ENCODE measurements around the gene GIMAP4.
A peak's percentile ranks its signal among the peaks of the same experiment; 100 is the strongest.
"Not testable (repeated sequence)": the region's sequence is repeated elsewhere in the genome, so short reads cannot be mapped to it uniquely, and the experiment has no call there.

GIMAP4 gene

DNA sequence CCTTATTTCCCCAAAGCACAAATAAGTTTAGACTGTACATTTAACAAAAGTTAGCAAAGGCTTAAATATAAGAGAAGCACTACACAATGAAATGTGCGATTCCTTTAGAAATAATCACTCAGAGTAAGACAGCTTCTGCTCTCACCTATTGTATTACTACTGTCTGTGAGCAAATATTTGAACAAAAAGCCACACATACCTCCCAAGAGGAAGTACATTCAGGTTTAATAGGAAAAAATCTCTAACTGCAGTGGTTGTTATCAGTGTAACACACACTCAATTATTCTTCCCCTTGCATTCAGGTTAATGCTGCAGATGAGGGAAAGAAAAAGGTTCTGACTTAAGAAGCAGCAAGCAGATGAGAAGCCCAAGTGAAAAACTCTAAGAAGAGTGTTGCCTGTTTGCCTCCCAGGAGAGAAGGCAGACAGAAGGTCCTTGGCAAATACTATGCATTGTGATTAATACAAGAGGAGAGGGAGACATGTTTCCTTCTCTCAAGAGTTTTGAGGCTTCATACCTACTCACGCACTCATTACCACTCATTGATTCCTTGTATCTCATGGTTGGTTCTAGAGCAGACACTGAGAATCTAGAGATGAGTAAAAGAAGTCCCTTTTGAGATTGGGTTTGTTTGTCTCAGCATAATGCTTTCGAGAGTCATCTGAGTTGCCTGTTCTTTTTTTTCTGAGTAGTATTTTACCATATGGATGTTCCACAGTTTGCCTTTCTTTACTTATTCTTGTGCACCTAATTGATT, 13.6 kb downstream of the GIMAP4 start:
- DNase-seq (ENCODE audit: low spot score) = no peak

GRCh38 chr7:150585199-150585598, 18.0 kb downstream of the GIMAP4 start:
- DNase-seq (ENCODE audit: low spot score) = no peak

DNA sequence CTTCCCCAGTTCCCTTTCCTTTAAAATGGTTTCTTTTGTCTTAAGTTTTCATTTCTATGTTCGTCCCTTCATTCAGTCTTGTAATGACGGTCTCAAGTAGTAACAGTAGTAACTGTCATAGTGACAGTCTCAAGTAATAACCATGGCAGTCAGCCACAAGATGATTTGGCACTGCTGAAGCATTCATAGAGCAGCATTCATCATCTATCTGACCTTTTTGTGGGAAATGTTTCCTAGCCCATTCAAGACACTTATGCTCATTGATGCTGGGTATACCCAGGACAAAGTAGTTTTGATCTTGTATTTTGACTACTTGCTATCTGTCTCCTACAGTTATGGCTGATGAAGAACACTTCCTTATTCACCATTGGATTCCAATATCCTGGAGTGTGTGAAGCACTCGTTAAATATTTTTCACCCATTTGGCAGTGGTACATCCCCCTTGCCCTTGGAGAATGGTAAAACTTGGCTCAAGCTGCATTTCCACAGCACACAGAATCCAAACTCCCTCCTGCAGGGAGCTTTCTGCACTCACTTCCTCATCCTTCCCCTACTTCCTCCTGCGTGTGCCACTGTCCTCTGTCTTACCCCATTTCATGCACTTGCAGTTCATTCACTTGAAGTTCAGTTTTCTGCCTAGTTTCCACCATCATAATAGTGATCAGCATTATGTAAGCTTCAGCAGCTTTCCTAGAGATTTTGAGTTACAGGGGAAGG, 19.0 kb downstream of the GIMAP4 start:
- DNase-seq (ENCODE audit: low spot score) = no peak

GRCh38 chr7:150586785-150587152, 19.6 kb downstream of the GIMAP4 start:
- peak; percentile 17 for DNase-seq (ENCODE audit: low spot score)

DNA sequence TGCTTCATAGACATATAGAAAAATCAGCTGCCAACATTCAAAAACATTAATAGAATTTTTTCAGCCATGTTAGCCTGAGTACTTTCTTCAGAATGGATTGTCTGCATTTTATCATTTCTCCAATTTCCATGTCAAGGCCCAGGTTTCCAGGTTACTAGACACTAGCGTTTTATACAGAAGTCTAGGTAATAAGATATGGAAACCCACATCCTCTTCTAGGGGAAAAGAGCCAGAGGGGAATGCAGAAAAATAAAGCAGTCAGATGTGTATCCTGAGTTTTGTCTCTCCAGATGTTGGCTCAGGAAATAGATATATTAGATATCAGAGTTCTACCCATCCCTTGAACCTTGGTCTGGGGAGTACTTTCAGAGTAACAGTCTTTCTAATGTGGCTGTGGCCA, 20.4 kb downstream of the GIMAP4 start:
- DNase-seq (ENCODE audit: low spot score) = no peak

DNA sequence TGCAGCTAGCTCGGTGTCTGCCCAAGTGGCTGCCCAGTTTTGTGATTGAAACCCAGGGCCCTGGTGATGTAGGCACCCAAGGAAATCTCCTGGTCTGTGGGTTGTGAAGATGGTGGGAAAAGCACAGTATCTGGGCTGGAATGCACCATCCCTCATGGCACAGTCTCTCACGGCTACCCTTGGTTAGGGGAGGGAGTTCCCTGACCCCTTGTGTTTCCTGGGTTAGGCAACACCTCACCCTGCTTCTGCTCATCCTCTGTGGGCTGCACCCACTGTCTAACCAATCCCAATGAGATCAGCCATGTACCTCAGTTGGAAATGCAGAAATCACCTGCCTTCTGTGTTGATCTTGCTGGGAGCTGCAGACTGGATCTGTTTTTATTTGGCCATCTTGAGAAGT, 27.6 kb downstream of the GIMAP4 start:
- no peak for DNase-seq (ENCODE audit: low spot score)

DNA sequence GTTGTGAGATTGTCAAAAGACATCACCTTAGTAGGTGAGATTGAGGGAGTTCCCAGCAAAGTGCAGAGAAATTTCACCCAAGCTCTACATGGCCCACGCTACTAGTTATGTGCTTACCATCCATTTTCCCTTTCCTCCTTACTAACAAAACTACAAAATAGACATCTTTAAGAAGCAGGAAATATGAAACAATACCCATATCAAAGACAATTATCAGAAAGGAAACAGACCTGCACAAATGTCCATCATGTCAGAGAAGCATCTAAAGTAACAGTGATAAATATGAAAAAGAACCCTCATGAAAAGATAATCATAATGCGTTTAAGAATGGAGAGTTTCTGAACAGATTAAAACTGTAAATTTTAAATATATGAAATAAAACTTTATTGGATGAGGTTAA, 28.2 kb downstream of the GIMAP4 start:
- no peak for DNase-seq (ENCODE audit: low spot score)

- DNase-seq (ENCODE audit: low spot score) = not testable (repeated sequence)
These were observed 36.4 kb downstream of the GIMAP4 start for GRCh38 chr7:150603600-150603999.

- DNase-seq (ENCODE audit: low spot score) = no peak
These were observed 43.0 kb downstream of the GIMAP4 start for GRCh38 chr7:150610233-150610632.

DNA sequence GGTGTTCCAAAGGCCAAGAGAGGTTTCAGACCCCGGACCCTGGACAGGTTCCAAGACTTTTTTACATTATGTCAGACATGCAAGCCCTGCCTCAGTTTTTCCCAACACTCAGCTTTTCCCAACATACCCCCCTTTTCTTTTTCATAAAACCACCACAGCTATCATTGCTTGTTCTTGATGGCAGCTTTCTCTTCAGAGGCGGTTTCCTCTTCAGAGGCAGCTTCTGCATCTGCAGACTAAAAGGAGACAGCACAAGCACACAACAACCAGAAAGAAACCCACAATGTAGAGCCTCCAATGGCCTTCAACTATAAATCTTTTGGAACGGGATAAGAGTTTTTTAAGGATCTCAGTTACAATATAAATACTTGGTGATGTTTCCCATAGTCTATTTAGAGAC, 45.7 kb downstream of the GIMAP4 start:
- no peak for DNase-seq (ENCODE audit: low spot score)

DNA sequence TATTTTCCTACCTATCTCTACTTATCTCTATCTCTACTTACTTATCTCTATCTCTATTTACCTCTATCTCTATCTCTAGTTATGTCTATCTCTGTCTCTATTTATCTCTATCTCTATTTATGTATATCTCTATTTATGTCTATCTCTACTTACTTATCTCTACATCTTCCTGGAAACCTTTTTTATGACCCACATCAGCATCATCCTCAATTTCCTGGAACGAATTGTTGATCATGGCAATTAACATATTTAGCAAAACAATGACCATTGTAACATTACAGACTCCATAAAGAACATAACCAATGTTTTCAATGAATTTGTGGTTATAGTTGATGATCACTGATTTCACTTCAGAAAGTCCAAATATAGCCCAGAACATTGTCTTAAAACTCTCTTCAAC, 46.7 kb downstream of the GIMAP4 start:
- DNase-seq (ENCODE audit: low spot score) = no peak

DNA sequence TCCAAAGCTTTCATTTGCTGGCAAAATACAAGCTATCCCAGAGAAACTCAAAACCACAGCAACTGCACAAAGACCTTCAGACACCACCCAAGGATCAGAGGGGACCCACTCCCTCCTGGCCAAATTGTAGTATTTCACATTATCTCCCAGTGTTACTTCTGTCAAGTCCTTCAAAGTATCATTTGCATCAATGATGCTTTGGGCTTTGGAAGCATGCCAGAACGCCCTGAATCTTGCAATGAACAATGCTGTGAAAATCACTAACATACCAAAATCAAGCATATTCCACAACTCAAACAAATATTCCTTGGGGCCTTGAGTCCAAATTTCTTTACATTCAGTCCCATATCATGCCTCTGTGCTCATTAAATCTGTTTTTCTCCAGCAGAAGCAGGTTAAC, 47.2 kb downstream of the GIMAP4 start:
- not testable (repeated sequence) for DNase-seq (ENCODE audit: low spot score)

DNA sequence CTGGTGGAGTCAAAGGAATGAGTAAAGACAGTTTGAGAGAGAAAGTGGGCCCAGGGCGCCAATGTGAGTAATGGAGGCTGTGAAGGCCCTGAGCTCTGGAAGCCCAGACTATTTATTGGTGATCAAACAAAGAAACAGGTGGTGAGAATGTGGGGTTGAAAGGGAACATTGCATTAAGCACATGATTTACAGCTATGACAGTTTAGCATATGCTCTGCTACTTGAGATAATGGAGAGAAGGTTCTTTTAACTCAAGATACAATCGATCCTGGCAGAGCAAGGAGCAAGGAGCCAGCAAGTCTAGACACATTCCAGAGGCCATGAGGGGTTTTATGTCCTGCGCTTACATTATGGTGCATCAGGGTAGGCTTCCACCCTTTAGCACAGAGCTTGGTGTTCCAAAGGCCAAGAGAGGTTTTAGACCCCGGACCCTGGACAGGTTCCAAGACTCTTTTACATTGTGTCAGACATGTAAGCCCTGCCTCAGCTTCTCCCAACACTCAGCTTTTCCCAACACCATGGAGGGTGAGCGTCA, 48.1 kb downstream of the GIMAP4 start:
- DNase-seq (ENCODE audit: low spot score) = not testable (repeated sequence)

DNA sequence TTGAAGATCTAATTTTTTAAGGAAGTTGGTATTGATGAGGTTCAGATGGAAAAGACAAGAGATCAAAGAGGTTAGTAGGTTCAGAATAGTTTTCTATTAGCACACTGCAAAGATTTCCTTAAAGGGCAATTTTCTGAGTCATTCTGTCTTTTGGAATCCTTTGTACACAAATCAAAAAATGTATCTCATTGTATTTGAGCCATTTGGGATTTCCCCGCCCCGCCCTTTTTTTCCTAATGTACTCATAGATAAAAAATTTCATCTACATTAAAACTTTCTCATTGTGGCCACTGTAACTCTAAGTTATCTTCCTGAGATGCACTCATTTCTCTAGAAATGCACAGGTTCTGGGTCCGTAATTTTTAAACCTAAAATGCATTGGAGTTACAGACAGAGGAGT, 52.9 kb downstream of the GIMAP4 start:
- DNase-seq (ENCODE audit: low spot score) = no peak

DNA sequence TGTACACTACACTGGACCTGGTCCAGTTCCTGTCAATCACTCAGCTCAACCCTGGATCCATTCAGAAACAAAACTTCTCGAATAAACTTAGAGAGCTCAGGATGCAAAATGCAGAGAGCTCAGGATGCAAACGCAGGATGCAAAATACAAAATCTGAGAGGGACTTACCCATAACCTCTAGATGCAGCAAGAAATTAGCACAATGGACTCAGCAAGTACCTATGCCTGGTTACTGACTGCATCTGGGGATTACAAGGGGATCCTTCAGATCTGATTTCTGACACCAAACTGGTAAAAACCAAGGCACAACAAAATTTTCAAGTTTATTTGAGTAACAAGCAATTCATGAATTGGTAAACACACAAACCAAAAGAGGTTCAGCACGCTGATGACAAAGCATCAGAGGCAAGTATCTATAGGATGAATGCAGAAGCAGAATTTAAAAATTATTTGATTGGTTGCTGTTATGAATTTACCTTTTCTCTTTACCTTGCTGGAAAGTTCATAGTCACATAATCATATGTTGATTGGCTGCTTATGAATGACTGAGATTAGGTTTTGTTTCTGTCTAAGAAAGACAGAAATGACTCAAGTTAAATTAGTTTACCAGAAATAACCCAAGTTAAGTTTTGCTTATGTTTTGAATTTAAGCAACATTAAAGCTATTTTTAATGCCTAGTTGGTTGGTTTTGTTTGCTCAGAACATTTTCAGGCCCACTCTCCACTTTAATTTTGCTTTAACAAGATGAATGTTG, 53.6 kb downstream of the GIMAP4 start:
- DNase-seq (ENCODE audit: low spot score) = no peak

DNA sequence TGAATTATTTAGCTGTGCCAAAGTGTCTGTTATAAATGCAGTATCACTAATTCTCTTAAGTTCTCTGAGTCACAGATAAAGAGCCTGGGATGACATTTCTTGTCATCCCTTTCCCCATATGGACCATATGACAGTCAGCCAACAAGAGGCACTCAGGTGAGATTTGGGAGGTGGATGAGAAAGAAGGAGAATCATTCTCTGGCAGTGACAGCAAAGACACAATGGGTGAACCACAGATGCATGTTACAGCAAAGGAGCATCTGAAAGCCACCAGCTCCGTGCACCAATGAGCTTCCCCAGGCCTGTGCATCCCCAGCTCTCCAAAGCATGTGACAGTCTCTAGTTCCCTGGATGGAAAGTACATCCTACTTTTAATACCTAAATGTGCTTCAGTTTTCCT, 54.2 kb downstream of the GIMAP4 start:
- DNase-seq (ENCODE audit: low spot score) = no peak
